Astrocyte (in vitro differentiated cells and primary cell): Measurements from ENCODE around the gene NHERF2. TPM values are rescaled to one million over a fixed set of nuclear protein-coding genes. Genes with fewer than 3 reads are reported as not detected.

Experiments used
- DNase-seq: peaks from one replicate; pipeline ENCODE4 v3.0.0-alpha.2; 2010; ENCODE audit warnings: low read depth
- FAIRE-seq: peaks from 2 replicates; lab custom pipeline; 2011; peaks lifted over from hg19 to GRCh38; lab: Jason Lieb, UNC
- H2AFZ ChIP-seq: 2 replicates; pipeline ENCODE4 v1.6.0; 2012; ENCODE audit warnings: low read depth, low read length, inconsistent platforms
- H3K27ac ChIP-seq: 2 replicates; pipeline ENCODE4 v1.5.1; 2011; ENCODE audit warnings: low read depth, low read length, inconsistent platforms
- H3K27me3 ChIP-seq: 2 replicates; pipeline ENCODE4 v1.6.0; 2011; ENCODE audit warnings: low read length, inconsistent platforms; ENCODE audit not compliant: insufficient read depth
- H3K36me3 ChIP-seq: 2 replicates; pipeline ENCODE4 v1.5.1; 2011; ENCODE audit warnings: low read length, inconsistent platforms; ENCODE audit not compliant: insufficient read depth
- H3K4me1 ChIP-seq: 2 replicates; pipeline ENCODE4 v1.5.1; 2011; ENCODE audit warnings: low read length, inconsistent platforms; ENCODE audit not compliant: insufficient read depth
- H3K4me2 ChIP-seq: 2 replicates; pipeline ENCODE4 v1.6.0; 2012; ENCODE audit warnings: low read length, inconsistent platforms
- H3K4me3 ChIP-seq: 2 replicates; pipeline ENCODE4 v1.5.1; 2011; ENCODE audit warnings: low read depth, mild to moderate bottlenecking, low read length, inconsistent platforms; ENCODE audit not compliant: insufficient read depth
- H3K79me2 ChIP-seq: 2 replicates; pipeline ENCODE4 v1.6.0; 2012; ENCODE audit warnings: mild to moderate bottlenecking, low read length, inconsistent platforms; ENCODE audit not compliant: insufficient read depth
- H3K9ac ChIP-seq: 2 replicates; pipeline ENCODE4 v1.6.0; 2012; ENCODE audit warnings: mild to moderate bottlenecking, low read length, inconsistent platforms
- H3K9me3 ChIP-seq: 2 replicates; pipeline ENCODE4 v1.5.1; 2012; ENCODE audit warnings: low read depth, mild to moderate bottlenecking, low read length, inconsistent platforms; ENCODE audit not compliant: insufficient read depth
- H4K20me1 ChIP-seq: 2 replicates; pipeline ENCODE4 v1.6.0; 2012; ENCODE audit warnings: low read length, inconsistent platforms; ENCODE audit not compliant: insufficient read depth
- H3K27ac Mint-ChIP-seq: one replicate; pipeline ENCODE4 v1.8.0; 2021; ENCODE audit warnings: mild to moderate bottlenecking, mixed read lengths; ENCODE audit not compliant: unreplicated experiment
- H3K27me3 Mint-ChIP-seq: one replicate; pipeline ENCODE4 v1.8.0; 2021; ENCODE audit warnings: low read depth, mixed read lengths; ENCODE audit not compliant: unreplicated experiment
- H3K36me3 Mint-ChIP-seq: one replicate; pipeline ENCODE4 v1.8.0; 2021; ENCODE audit warnings: low read depth, mixed read lengths; ENCODE audit not compliant: unreplicated experiment
- H3K4me1 Mint-ChIP-seq: one replicate; pipeline ENCODE4 v1.8.0; 2021; ENCODE audit warnings: low read depth, mixed read lengths; ENCODE audit not compliant: unreplicated experiment
- H3K4me3 Mint-ChIP-seq: one replicate; pipeline ENCODE4 v1.8.0; 2021; ENCODE audit warnings: mild to moderate bottlenecking, moderate library complexity, mixed read lengths; ENCODE audit not compliant: unreplicated experiment
- H3K9me3 Mint-ChIP-seq: one replicate; pipeline ENCODE4 v1.8.0; 2021; ENCODE audit warnings: mild to moderate bottlenecking, mixed read lengths; ENCODE audit not compliant: unreplicated experiment
- CTCF ChIP-seq: IDR thresholded peaks from 2 replicates; pipeline ENCODE4 v1.5.1; 2011; ENCODE audit warnings: low read depth, mild to moderate bottlenecking, inconsistent platforms, low read length, moderate library complexity; ENCODE audit not compliant: insufficient read depth
- EZH2 ChIP-seq: IDR thresholded peaks from 2 replicates; pipeline ENCODE4 v1.6.1; 2012; ENCODE audit warnings: mild to moderate bottlenecking, low read length, inconsistent platforms; ENCODE audit not compliant: insufficient read depth
- total RNA-seq: library from RNA; stranded (reverse); gene quantifications from 2 replicates; pipeline ENCODE4 v1.2.1, GENCODE V29; 2021

NHERF2 gene
- total RNA-seq, 1 donor from 2014 or later: 92.5 TPM

- Histone ChIP-seq H3K9ac (no peak overlapping the region), H2AFZ (no peak overlapping the region), H3K4me1 (no peaks in the 10 kb centered on the region), H3K27ac (no peak overlapping the region), H3K27me3 (no peaks in the 10 kb centered on the region), H3K79me2 (no peaks in the 10 kb centered on the region), H4K20me1 (peaks cover 4% of the 10 kb centered on the region), H3K4me3 (no peak overlapping the region), H3K9me3 (no peaks in the 10 kb centered on the region), H3K4me2 (no peak overlapping the region), H3K36me3 (peaks cover 15% of the 10 kb centered on the region)
- no peak overlapping the region for H3K4me3 Mint-ChIP-seq
- no peak for FAIRE-seq
- peaks cover 16% of the 10 kb centered on the region for H3K36me3 Mint-ChIP-seq
- DNase-seq: no peak
- no peak overlapping the region for H3K27ac Mint-ChIP-seq
- no peaks in the 10 kb centered on the region for H3K27me3 Mint-ChIP-seq
- H3K9me3 Mint-ChIP-seq: no peaks in the 10 kb centered on the region
- no peaks in the 10 kb centered on the region for H3K4me1 Mint-ChIP-seq
- no peak for TF ChIP-seq CTCF
- TF ChIP-seq EZH2: no peak
Observed at GRCh38 chr16:2066139-2066538, 39.4 kb downstream of the NHERF2 start.

DNA sequence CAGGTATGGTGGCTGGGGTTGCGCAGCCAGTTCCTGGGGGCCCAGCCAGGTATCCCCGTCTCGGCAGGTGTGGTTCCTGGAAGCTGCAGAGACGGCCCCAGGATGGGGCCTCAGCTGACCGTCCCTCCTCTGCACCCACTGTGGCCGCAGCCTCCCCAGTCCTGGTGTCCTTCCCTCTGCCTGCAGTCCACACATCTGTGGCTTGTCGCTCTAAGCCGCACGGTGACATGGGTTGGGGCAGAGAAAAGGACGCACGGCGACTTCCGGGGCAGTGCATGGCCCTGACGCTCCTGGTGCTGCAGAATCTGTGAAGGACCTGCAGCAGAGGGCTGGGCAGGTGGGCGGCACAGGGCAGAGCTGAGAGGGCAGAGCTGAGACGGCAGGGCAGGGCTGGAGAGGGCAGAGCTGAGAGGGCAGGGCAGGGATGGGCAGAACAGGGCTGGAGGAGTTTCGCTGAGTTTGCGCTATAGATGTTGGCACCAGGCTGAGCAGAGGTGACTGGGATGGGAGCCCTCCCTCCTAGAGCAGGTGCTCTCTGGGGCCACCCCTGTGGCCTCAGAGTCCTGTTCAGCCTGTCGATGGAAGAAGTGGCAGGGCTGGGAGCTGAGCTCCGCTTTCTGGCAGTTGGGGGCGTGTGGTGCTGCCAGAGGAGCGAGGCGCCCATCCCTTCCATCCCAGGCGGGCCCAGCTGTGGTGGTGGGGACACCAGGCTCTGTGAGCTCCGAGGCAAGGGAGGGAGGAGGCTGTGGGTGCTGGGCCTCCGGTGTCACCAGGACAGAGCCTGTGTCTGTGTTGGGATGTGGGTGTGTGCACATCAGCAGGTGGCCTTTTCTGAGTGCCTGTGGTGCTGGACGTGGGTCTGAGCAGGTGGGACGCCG, 44.1 kb downstream of the NHERF2 start:
- Histone ChIP-seq H3K27me3 (no peaks in the 10 kb centered on the region), H3K4me1 (no peaks in the 10 kb centered on the region), H3K4me2 (no peak overlapping the region), H4K20me1 (peaks cover 4% of the 10 kb centered on the region), H3K27ac (no peak overlapping the region), H3K9me3 (no peaks in the 10 kb centered on the region), H3K9ac (no peak overlapping the region), H3K79me2 (no peaks in the 10 kb centered on the region), H3K4me3 (no peak overlapping the region), H3K36me3 (peaks cover 14% of the 10 kb centered on the region), H2AFZ (no peak overlapping the region)
- no peaks in the 10 kb centered on the region for H3K27me3 Mint-ChIP-seq
- no peaks in the 10 kb centered on the region for H3K4me1 Mint-ChIP-seq
- H3K27ac Mint-ChIP-seq: no peak overlapping the region
- TF ChIP-seq CTCF (no peak), EZH2 (no peak)
- FAIRE-seq: no peak
- no peaks in the 10 kb centered on the region for H3K9me3 Mint-ChIP-seq
- no peak overlapping the region for H3K4me3 Mint-ChIP-seq
- H3K36me3 Mint-ChIP-seq: peaks cover 30% of the 10 kb centered on the region
- no peak for DNase-seq
